Measurements from ENCODE around the gene FLT3LG.

Gene FLT3LG, protein sequence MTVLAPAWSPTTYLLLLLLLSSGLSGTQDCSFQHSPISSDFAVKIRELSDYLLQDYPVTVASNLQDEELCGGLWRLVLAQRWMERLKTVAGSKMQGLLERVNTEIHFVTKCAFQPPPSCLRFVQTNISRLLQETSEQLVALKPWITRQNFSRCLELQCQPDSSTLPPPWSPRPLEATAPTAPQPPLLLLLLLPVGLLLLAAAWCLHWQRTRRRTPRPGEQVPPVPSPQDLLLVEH

DNA sequence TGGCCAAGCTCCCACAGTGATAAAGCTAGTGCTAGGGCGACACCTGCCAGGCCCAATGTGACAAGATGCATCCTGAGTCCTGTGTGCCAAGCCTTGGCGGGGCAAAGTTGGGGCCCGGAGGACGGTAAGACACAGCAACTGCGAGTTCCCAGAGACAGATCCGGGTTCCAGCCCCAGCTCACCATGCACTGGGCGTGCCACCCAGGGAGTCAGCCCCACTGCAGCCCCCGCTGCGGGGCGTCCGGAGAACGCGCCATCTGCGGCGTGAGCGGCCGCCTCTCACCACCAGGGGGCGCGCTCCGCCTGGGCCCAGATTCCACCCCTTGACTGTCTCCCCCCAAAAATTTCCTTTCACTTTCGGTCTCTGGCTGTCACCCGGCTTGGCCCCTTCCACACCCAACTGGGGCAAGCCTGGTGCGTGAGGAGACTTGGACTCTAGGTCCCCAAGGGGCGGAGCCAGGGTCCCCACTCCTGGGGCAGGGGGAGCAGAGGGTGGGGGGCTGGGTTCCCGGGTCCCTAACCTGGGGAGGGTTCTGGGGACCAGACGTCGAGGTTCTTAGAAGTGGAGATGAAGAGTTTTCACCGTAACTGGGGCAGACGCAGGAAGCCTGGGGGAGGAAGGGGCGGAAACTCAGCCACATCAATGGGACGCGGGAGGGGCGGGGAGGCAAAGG is at the start of gene FLT3LG:
Gene FLT3LG (plus strand): TSS at position 348 of the 674 bp plus-strand sequence. CDS start 425 bp downstream, outside the sequence.
- DNase-seq = peak; percentile 95

DNA sequence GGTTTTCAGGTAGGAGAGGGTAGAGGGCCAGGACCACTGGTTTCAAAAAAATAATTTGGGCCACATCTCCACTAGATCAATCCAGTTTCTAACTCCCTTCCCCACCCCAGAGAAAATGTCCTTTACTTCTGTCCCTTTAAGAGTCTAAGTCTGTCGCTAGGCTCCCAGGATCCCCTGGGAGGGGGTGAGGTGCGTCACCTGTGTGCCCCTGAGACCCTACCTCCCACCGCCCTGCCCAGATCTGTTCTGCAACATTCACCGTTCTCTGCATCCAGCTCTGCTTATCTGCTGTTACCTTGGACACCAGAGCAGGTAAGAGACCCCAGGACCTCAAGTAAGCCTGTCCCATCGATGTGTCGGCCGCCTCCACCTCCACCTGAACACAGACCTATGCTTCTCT is 48.8 kb upstream of the FLT3LG start, which contains the start of gene GFY:
Gene GFY (plus strand): TSS at position 211 of the 400 bp plus-strand sequence. CDS start 1,043 bp downstream, outside the sequence.
- no peak for DNase-seq

DNA sequence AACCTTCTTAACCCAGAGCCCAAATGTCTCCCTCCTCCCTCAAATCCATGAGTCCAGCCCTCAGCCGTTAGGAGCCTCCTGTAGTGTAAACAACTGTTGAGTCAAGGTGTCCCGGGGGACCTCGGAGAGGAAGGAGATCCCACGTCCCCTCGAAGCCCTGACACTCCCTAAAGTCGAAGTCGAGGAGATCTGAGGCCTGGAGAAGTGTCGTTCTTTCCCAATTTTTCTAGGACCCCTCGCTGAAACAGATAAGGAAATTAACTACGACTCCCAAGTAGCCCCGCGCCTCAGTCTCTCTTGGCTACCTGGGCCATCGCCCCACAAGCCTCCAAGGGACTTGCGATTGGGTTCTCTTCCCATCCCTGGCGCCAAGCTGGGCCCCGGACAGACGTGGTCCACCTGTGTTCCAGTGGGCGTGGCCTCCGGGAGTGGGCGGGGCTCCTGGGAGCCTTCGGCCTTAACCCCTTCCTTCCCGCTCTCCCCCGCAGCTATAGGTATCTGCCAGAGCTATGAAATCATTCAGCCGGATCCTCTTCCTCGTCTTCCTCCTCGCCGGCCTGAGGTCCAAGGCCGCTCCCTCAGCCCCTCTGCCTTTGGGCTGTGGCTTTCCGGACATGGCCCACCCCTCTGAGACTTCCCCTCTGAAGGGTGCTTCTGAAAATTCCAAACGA is 48.0 kb upstream of the FLT3LG start:
- DNase-seq = no peak

DNA sequence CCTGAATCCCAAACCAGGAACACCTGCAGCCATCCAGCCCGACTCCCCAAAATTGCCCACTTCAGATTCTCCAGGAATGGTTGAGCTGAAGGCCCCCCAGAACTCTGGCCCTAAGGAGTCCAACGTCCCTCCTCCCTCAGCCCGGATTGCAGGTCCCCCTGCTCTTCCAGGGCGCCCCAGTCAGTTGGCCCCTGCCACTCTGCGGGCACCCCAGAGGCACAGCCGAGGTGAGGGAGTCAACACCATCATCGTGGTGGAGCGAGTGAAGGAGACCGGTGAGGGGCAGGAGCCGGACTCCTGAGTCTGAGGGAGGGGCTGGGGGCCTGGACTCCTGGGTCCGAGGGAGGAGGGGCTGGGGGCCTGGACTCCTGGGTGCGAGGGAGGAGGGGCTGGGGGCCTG is 46.7 kb upstream of the FLT3LG start:
- no peak for DNase-seq

DNA sequence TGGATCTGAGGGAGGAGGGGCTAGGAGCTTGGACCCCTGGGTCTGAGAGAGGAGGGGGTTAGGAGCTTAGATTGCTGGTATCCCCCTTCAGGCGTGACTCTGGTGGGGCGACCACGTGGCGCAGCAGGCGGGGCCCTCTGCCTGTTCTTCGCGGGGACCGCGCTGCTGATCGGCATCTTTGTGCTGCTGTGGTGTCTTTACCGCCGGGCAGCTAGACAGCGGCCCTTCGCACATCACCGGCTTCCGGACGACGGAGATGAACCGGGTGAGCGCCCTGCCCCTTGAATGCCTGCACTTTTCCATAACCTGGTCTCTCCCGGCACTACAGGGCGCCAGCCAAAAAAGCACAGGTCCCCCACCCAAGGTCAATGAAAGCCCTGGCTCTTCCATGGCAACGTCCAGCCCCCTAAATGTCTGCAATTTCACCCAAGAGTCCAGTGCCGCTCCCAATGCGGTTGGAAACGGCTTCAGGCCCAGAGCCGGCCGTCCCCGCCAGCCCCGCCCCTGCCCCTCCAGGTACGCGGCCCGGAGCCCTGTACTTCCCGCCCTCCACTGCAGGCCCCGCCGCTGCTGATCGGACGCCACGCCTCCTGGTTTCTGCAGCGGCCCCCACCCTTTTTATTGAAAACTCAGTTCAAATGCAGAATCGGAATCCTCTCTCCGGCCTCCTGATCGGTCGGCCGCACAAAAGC is 46.0 kb upstream of the FLT3LG start:
- no peak for DNase-seq

DNA sequence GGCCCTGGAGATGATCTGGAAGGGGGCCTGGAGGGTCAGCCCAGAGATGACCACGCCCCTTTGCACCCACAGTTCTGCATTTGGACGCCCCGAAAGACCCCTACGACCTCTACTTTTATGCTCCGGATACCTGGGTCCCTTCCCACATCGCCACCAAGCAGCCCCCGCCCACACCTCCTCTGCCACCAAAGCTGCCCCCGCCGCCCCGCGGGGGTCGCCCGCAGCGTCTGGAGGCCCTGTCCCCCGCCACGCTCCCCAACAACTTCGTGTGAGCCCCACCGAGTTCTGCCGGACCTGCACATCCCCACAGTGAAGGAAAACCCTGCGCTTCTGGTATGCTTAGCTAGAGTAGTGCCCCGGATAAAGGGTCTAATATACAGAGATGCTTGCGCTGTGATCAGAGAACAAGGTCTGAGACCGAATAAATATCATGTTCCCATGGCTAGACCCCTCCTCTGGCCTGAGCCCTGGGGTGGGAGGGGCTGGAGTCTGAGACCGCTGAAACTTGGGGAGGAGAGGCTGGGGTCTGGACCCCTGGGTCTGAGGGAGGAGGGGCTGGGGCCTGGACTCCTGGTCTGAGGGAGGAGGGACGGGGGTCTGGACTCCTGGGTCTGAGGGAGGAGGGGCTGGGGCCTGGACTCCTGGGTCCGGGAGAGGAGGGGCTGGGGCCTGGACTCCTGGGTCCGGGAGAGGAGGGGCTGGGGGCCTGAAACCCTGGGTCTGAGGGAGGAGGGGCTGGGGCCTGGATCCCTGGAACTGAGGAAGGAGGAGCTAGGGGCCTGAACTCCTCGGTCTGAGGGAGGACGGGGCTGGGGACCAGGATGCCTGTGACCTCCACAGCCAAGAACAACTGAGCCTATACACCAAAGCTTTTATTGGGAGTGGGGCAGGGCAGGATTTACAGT is 45.2 kb upstream of the FLT3LG start:
- DNase-seq = no peak

DNA sequence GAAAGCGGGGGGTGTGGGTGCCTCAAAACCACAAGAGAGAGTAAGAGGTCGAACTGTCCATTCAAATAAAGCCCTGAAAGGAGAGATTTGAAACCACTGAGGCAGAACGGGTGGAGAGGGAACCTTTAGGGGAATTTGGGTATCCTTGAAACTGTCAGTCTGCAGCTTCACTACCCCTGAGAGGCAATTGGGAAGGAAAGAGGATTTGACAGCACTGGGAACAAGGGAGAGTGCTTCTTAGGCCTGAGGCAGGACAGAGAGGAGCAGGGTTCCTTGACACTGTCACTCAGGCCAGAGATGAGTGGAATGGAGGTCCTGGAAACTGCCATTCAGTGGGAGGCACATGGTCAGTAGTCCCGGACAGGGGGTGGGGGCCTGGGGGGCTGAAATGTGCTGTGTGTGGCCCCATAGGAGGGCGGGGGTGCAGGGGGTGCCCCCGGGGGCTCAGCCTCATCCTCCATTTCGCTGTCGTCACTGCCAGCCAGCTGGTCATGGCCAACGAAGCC is 43.8 kb upstream of the FLT3LG start:
- no peak for DNase-seq

DNA sequence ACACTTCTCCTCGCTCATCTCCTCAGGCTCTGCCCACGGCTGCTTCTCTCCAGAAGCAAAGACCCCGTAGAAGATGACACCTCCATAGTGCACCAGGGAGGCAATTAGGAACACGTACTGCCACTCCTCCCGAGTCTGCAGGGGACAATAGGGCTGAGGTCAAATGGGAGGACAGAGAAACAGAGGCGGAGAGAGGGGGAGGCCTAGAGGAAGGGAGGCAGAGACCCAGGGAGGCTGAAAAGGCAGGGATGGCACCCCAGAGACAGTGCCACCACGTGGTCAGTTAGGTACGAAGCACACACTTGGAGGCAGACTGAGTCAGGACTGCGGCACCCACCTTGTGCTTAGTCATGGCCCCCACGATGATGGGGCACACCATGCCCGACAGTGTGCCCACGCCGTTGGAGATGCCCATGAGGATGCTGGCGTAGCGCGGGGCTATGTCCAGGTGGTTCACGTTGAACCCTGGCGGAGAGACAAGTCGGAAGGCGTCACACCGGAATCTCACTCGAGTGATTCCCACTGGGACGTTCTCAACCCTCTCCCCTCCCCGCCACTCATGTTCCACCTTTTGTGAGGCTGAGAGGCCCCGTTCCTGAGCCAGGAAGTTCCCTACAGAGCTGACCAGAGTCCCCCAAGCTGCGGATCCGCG is 43.2 kb upstream of the FLT3LG start:
- DNase-seq = no peak

DNA sequence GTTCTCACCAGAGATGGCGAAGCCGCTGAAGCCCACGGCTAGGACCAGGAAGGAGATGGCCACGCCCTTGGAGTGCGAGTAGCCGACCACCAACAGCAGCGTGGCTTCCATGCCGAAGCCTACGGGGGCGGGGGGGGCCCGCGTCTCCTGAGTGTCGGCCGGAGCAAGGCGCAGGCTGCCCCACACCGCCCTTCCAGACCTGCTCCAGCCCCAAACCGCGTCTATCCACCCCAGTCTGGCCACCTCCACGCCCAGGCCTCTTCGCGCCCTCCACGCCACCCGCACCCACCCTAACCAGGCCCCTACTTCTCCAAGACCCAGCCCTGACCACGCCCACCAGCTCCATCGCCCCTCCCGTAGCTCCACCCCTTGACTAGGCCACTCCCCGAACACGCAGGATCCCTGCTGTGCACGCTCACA is 42.7 kb upstream of the FLT3LG start:
- no peak for DNase-seq

DNA sequence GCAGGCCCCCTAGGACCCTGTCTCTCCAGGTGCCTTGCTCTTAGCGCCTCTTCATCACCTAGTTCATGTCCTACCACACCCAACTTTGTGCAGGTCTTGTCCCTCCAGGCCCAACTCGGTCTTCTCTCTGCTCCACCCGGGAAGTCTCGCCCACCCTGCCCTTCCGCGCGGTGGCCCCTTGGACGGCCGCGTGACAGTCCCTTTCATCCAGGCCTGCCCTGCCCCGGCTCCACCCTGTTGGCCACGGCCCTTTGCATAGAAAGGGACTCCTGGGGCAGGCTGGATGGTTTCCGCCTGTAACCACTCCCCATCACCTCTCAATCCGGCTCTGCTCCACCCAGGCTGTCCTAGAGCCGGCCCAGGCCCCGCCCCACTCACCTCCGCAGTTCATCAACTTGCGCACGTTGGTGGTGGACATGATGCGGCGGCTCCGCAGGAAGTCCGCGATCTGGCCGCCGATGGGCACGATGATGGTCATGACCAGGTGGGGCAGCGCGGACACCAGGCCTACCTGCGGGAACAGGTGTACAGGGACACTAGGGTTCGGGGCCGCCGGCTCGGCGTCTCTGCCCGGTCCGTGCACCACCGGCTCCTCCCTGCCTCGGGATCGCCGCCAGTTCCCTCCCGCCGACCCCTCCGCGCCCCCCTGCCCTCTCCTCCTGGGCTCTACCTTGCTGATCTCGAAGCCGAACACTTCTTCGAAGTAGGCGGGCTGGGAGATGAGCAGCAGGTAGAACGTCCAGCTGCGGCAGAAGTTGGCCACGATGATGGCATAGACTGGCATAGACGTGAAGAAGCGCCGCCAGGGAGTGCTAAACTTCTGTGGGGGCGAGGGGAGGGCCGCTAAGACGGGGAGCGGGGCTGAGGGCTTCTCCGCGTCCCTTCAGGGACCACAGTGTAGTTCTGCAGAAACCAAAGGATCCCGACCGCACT is 41.6 kb upstream of the FLT3LG start:
- no peak for DNase-seq

DNA sequence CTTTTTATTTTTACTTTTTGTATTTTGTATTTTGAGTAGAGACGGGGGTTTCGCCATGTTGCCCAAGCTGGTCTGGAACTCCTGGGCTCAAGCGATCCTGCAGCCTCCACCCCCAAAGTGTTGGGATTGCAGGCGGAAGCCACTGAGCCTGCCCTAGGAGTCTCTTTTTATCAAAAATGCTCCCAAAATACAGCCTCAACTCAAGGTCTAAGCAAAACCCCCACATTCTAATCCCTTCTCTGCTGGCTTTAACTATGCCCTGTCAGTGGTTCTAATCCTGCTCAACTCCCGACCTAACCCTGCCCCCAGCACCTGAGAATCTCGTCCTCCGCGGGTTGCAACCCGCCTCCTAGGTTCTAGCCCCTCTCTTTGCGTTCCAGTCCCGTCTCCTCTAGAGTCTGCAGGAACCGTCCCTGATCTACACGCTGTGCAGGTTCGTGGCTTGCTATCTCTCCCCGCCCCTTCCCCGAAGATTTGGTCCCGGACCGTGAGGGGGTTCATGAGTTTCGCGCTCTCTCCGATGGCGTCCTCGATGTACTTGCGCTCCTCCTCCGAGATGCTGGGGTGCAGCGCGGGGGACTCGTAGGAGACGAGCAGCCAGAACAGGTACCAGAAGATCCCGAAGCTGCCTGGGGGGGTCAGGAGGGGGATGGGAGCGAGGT is 40.6 kb upstream of the FLT3LG start:
- no peak for DNase-seq

DNA sequence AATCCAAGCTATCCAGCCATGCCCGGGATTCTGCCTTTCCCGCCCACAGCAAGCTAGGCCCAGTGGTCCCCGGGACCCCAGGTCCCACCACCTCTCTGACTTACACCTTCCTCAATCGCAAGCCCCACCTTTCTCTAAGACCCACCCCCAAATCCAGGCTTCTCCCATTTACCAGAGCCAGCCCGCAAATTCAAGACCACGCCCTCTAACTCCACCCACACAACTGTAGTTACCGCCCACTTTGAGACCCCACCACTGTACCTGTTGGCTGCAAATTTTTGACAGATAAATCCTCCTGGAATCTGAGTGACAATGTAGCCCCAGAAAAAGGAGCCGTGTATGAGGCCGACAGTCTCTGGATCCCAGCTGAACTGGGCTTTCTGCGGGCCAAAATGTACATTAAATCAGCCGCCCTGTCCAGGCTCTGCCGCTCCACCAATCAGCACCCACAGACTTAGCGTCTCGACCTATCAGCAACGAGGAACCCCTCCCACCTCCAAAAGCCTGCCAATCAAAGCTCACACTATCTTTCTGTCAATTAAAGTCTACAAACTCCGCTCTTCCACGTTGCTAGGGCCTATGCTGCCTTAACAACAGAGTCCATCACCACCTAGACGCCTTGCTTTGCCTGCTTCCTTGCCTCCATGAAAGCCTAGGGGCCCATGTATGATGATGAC is 39.0 kb upstream of the FLT3LG start:
- no peak for DNase-seq

DNA sequence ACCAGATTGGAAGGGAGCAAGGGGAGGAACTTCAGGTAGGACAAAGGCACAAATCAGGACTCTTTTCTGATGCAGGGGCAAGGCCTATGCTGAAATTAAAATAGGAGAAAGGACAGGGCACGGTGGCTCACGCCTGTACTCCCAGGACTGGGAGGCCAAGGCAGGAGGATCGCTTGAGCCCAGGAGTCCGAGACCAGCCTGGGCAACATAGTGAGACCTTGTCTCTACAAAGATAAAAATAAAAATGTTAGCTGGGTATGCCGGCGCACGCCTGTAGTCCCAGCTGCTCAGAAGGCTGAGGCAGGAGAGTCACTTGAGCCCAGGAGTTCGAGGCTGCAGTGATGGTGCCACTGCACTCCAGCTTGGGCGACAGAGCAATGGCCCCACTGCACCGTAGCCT is 38.3 kb upstream of the FLT3LG start:
- DNase-seq = no peak

DNA sequence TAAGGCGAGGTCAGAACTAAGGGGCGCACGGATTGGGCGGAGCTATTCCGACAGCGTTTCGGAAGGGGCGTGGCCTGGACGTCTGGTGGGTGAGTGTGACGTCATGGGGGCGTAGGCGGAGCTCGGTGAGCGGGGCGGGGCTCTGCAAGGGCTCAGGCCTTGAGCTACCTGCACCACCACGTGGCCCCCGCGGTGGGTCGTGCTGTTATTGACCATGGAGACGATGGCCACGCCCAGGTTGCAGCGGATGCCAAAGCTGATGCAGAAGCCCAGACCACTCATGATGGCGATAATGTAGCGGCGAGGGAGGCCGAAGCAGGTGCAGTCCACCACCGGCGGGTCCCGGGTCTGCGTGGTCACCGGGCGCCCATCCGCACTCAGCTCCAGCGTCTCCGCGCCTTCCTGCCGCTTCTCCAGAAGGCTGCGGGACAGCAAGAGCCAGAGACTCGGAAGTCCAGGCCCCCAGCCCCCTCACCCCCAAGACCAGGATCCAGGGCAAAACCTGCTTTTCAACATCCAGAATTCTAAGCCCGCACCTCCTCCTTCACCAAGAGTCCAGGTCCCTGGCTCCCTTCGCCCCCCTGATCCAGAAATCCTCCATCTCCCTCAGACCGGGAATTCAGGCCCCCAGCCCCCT is 37.5 kb upstream of the FLT3LG start:
- DNase-seq = peak; percentile 65

DNA sequence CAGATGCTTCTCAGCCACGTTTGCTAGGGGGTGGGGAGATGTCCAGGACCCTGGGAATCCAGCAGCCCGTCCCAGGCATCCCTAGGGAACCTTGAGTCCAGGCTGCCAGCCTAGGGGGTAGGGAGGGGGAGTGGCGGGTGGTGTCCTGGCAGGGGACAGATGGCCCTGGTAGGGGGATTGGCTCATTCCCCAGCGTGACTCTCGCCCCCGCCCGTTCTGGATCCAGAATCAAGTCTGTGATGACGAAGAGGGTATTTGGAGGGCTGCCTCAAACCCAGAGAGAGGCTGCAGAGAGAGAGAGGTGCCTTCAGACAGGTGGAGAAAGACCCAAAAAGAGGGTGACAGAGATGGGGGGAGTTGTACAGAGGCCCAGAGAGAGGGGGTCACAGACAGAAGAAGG is 36.8 kb upstream of the FLT3LG start:
- DNase-seq = no peak

DNA sequence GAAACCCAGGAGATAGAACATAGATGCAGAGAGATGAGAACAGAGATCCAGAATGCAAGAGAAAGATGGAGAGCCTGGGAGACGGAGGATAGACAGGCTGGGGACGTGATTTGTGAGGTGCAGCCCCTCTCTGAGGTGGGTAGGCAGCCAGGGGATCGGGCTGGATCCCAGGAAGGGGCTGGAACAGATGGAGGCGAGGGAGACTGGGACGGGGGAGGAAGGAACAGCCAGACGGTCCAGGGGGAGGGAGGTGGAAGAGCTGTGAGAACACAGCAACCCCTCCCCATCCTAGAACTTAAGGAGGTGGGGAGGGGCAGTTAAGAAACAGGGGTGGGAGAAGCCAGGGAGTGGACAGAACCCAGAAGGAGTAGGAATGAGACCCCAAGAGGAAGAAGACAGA is 35.8 kb upstream of the FLT3LG start:
- no peak for DNase-seq

DNA sequence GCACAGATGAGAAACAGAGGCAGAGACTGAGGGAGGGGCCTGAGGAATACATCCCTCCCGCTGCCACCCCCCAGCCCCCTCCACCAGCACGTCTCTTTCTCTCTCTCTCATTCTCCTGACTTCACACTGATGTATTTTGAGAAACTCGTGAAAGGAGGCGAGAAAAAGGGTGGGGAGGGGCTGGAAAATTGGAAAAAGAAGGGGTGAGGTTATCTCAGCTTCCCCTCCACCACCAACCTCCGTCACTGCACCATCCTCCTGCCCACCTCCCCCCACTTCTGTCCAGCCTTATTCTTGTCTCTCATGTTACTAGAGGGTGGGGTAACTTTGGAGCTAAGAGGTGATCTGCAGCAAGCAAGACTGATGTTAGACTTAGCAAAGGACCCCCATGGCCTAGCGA is 34.2 kb upstream of the FLT3LG start:
- no peak for DNase-seq

DNA sequence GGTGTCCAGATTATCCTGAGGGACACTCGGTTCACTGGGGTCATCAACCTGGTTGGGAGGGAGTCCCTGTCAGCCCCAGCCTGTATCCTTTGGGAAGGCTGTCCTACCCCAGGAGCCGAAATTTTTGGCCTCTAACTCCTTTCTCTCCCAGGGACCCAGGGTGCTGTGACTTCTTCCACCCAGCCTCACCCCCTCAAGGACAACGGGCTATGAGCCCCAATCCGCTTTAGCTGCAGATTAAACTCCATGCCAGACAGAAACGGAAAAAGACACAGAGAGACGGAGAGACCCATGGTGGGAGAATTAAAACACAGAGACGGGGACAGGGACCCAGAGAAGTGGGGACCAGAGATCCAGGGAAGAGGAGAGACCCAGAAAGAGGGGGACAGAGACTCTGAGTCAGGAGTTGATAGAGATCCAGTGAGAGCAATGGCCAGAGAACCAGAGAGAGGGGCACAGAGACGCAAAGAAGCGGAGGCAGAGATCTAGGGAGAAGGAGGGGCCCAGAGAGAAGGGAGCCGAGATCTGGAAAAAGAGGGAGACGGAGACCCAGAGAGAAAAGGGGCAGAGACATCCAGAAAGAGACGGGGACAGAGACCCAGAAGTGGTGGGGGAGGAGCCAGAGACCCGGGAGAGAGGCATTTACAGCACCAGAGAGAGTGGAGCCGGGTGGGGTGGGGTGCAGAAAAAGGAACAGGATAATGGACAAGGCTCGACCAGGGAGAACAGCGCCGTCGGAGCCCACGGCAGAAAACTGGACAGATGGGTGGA is 33.4 kb upstream of the FLT3LG start:
- no peak for DNase-seq
